Effector CD8-positive, alpha-beta T cell (primary cell): ENCODE results near the gene GPSM1.

Experiments used
- DNase-seq: peaks from one replicate; lab custom pipeline; 2025; lab: John Stamatoyannopoulos, UW
- total RNA-seq, 4 experiments: gene quantifications; one replicate each; lab custom pipeline; 2026; lab: John Stamatoyannopoulos, UW

Gene GPSM1
- 5.6 to 19.1 (median 15.4) reads per million in 4 experiments for total RNA-seq

- no peak for DNase-seq
Observed at GRCh38 chr9:136327304-136327974, at the start of gene GPSM1. Gene GPSM1 (plus strand): TSS chr9:136327539. CDS start chr9:136327696, 157 bp downstream.

DNA sequence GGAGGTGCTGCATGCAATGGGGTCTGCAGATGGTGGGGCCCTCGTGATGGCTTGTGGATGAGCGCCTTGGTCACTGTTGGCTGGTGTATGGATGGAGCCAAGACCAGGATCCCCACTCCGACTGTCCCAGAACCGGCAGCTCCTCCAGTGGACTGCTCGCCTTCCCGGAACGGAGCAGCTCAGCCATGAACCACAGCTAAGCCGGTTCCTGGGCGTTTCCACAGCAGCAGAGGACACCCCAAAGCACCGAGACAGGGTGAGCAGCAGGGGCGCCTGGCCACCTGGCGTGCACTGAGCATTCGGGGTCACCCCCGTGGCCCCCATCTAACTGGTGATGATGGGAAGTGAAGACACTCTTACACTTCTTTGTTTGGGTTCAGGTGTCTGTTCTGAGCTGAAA is 49.6 kb upstream of the GPSM1 start:
- DNase-seq: no peak

- DNase-seq: no peak
Observed at GRCh38 chr9:136278221-136278620, 49.1 kb upstream of the GPSM1 start.

GRCh38 chr9:136278894-136279293 is 48.4 kb upstream of the GPSM1 start:
- DNase-seq: no peak

DNA sequence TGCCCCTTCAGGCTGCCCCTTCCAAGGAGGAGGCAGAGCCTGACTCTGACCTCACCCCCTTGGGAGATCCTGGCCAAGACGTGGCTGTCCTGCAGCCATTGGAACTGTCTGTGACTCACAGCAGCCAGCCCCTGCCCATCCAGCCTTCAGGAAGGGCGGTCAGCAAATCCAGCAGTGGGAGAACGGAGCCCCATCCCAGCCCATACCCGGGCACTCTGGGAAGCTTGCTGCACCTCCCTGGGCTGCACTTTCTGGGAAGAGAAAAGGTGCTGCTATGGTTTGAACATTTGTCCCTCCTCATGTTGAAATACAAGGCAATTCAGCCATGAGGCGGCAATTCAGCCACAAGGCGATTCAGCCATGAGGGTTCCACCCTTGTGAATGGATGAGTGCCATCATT is 47.9 kb upstream of the GPSM1 start:
- no peak for DNase-seq

DNA sequence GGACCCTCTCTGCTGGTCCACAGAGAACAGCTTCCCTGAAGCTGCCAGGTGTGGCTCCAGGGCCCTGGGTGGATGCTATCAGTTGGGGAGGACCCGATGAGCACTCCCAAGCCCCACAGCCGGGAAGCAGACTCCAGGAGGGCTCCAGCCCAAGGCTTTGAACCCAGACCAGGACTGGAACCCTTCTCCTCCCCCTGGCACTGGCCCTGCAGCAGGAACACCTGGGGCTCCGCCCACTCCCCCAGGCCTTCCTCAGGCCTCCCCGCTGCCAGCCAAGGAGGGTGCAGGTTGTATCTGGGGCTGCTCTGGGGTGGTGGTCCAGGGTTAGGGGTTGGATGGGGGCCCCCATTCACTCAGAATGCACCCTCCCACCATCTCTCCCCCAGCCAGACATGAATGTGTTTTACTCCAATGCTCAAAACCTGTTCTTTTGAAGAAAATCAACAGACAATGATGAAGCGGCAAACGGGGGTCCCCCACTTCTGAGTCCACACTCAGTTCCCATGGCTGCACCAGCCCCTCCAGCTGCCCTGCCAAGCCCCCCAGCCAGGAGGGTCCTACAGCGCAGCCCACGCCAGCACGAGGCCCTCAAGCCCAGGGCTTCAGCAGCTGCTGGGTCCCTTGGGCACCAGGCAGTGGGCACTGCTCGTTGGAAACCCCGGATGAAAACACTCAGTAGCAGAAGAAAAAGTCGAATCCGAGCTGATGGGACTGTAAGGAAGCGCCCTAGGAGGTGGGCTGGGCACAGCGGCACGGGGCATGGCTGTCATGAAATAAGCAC is 46.6 kb upstream of the GPSM1 start:
- DNase-seq: no peak

DNA sequence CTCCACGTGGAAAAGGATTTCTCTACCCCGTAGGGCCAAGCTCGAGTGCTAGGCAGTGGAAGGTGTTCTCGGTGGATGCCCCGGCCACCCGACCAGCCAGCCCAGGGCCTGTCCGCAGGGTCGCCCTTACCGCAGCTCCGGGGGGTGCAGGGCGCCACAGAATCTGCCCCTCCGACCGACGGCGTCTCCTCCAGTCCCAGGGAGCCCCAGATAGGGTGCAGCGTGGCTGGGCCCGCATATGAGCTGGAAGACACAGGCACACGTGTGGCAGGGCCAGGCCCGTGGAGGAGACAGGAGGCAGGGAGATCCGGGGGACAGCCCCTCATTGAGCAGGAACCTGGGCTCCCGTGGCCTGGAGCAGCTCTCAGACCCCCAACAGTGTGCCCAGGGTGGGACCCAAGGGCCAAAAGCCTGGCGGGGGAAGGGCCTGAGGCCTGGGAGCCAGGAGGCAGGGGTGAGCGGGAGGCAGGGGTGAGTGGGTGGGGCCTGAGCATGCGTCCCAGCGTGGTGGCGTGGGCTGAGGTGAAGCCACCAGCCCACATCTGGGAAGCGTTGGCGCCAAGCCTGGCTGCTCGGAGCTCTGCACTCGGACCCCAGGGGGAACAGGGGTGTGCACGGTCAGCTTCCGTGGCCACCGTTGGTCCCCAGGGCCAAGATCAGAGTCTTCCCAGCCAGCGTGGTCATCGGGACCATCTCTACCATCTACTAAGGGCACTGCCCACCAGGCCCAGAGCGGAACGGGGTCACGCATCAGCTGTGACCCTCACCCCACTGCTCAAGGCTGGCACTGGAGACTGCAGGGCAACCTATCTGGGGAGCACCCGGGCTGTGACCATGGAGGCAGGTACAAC is 45.7 kb upstream of the GPSM1 start:
- no peak for DNase-seq

DNA sequence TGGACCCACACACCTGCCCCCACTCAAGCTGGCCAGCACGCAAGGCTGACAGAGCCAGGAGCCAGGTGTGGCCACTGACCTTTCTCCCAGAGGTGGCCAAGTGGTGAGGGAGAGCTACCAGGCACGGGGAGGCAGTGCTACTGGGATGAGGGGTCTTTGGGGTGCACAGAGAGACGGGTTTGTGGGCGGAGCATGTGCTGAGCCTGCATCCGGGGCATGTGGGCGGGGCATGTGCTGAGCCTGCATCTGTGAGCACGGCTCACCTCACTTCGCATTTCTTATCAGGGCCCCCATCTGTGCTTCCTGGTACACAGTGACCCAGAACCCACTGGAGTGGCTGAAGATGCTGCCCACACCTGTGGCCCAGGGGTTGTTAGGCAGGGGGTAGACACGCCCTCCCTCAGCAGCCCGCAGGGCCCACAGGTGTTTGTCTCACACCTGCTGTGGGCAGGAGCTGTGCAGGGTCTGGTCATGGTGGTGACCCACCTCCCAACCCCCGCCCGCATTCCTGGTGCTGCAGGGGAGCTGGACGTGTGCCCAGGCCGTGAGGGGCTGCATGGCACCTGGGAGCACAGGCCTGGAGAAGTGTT is 45.0 kb upstream of the GPSM1 start:
- no peak for DNase-seq

GRCh38 chr9:136283291-136284235 is 43.8 kb upstream of the GPSM1 start:
- peak; percentile 49 for DNase-seq

DNA sequence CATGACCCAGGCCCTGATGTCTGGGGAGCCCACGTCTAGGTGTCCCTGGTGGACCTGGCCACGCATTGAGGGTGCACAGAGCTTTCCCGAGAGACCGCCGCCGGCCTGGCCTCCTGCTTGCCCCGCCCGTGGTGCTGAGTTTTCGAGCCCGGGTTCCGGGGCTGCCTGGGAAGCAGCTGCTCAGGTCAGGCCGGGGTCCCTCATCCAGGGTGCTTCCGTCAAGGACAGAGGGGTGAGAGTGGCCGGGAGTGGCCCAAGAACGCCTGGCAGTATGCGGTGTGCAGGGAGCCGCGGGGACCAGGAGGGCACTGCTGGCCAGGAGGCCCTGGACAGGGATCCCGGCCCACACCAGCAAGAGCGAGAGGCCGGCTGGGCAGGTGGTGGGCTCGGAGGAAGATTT is 43.0 kb upstream of the GPSM1 start:
- DNase-seq: no peak

- no peak for DNase-seq
Observed at GRCh38 chr9:136284951-136285350, 42.4 kb upstream of the GPSM1 start.

GRCh38 chr9:136285501-136286358 is 41.6 kb upstream of the GPSM1 start:
- DNase-seq: no peak

DNA sequence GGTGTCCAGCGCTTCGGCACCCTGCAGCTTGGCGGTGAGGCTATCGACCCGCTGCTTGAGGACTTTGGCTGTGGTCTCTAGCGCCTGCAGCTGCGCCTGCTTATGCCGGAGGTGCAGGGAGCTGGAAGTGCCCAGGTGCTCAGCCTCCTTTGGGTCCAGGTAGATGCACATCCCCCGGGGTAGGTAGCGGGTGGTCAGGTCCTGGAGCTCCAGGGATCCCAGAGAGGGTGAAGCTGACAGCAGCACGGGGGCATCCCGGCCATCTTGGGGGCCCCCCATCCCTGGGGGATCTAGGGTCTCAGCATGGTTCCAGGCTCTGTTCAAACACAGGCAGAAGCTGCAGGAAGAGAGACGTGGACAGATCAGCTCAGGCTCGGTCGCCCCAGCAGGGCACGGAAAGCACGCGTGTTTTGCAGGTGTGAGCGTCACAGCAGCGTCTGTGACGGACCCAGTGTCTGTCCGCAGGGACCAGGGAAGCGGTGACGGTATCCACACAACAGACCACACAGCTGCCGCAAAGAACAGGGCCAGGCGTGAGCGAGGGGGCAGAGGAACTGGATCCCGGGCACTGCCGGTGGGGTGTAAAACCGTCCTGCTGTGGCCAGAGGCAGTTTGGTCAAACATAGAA is 40.9 kb upstream of the GPSM1 start:
- DNase-seq: no peak

- no peak for DNase-seq
Observed at GRCh38 chr9:136286987-136287379, 40.4 kb upstream of the GPSM1 start.

- no peak for DNase-seq
Observed at GRCh38 chr9:136287960-136288753, 39.2 kb upstream of the GPSM1 start.

GRCh38 chr9:136289651-136290507 is 37.5 kb upstream of the GPSM1 start:
- DNase-seq: no peak

- DNase-seq: no peak
Observed at GRCh38 chr9:136290508-136291000, 36.8 kb upstream of the GPSM1 start.
